ENCODE data around the gene KMT2E. TPM values are rescaled to one million over a fixed set of nuclear protein-coding genes. Genes with fewer than 3 reads are reported as not detected.

KMT2E gene, protein sequence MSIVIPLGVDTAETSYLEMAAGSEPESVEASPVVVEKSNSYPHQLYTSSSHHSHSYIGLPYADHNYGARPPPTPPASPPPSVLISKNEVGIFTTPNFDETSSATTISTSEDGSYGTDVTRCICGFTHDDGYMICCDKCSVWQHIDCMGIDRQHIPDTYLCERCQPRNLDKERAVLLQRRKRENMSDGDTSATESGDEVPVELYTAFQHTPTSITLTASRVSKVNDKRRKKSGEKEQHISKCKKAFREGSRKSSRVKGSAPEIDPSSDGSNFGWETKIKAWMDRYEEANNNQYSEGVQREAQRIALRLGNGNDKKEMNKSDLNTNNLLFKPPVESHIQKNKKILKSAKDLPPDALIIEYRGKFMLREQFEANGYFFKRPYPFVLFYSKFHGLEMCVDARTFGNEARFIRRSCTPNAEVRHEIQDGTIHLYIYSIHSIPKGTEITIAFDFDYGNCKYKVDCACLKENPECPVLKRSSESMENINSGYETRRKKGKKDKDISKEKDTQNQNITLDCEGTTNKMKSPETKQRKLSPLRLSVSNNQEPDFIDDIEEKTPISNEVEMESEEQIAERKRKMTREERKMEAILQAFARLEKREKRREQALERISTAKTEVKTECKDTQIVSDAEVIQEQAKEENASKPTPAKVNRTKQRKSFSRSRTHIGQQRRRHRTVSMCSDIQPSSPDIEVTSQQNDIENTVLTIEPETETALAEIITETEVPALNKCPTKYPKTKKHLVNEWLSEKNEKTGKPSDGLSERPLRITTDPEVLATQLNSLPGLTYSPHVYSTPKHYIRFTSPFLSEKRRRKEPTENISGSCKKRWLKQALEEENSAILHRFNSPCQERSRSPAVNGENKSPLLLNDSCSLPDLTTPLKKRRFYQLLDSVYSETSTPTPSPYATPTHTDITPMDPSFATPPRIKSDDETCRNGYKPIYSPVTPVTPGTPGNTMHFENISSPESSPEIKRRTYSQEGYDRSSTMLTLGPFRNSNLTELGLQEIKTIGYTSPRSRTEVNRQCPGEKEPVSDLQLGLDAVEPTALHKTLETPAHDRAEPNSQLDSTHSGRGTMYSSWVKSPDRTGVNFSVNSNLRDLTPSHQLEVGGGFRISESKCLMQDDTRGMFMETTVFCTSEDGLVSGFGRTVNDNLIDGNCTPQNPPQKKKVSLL (N-terminal part only)
- 47.5 and 55.4 TPM in 2 replicates for total RNA-seq

DNA sequence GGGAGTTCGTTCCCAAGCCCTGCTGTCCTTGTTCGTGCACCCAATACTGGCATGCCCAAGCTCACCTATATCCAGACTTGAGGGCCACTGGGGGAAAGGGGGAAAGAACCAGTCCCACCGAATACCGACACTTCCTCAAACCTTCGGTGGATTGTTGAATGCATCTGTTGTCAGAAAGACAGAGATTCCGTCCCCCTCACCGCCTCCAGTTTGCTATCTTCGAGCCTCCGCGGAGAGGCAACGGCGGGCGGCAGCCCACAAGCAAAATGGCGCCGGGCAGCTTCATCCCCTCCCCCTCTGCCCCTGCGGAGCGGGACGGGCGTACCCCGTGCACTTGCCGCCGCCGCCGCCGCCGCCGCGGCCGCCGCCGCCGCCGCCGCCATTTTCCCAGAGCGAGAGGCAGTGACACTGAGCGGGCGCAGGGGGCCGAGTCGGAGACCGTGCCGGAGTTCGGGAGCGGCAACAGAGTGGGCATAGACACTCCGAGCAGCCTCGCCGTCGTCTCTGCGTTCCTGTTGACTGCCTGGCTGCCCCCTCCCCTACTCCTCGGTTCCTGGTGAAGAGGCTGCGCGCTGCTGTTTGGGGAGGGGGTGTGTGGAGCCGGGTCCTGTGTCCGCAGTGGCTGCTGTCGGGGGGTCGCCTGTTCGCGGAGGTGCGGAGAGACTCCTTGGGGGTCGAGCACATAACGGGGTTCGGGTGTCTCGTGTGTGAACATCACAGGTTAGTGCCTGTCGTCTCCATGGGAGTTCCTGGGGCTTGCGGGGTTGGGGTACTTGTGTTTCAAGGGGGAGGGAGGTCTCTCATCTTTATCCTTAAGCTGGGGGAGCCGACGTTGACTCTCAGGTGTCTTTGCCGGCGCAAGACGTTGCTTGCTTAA lies at the start of gene KMT2E:
KMT2E (plus strand) TSS at position 390 of the 877 bp plus-strand sequence. CDS start 26,748 bp downstream, outside the sequence.

All from tracheal epithelial cell (primary cell).